HG03342 (cell line): ENCODE results near the gene SMAD3.

ENCODE experiments used
- ATAC-seq: cut with Tn5 transposase; IDR thresholded peaks from one replicate; pipeline ENCODE4 v1.9.1; 2021; ENCODE audit warnings: mild to moderate bottlenecking, moderate library complexity; ENCODE audit not compliant: unreplicated experiment

The SMAD3 gene

DNA sequence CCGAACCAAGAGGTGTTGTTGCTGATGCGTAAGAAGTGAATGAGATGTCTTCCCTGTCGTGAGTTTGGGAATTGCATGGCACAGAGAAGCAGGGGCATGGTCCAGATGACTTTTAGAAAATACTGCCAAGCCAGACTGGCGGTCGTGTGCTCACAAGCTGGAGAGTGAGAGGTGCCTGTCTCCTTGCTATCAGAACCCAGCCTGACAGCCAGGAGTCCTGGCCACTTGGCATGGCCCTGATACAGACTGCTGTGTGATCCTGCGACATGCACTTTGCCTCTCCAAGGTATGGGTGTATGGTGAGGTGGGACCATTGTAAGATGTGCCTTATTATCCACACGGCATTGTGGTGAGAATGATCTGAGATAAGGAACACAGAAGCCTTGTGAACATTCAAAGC, 93.0 kb downstream of the SMAD3 start:
- no peak for ATAC-seq

DNA sequence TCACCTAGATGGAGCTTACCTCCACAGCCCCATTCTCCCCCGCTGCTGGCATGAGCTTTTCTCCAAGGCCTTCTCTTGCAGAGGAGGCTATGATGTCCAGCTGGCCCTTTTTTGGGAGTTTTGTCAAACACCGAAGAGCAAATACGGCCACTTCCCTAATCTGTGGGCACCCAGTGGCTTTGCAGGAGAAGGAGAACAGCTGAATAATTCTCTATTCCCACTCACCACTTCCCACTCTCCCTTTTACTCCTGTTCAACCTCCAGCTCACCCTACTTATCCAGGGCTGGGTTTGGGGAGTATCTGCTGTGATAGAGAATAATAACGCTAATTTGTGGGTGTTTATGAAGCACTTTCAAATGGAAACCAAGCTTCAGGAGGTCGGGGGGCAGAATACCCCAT, 96.0 kb downstream of the SMAD3 start:
- no peak for ATAC-seq

DNA sequence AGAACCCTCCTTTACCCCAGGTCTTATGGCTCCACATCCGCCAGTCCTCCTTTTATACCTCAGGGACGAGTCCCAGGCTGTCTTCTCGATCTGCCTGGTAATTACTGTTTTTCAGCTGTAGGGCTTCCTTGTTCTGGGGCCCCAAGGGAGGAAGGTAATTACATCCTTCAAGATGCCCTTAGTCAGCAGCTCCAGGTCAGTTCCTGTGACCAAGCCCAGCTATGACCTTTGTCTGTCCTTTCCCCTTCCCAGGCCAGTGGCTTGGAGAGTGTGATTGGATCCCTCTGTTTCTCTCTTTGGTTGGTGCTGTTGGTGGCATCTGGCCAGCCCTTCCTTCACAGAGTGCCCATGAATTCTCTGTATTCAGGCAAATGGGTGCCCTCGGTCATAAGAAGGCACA, 96.5 kb downstream of the SMAD3 start:
- no peak for ATAC-seq

DNA sequence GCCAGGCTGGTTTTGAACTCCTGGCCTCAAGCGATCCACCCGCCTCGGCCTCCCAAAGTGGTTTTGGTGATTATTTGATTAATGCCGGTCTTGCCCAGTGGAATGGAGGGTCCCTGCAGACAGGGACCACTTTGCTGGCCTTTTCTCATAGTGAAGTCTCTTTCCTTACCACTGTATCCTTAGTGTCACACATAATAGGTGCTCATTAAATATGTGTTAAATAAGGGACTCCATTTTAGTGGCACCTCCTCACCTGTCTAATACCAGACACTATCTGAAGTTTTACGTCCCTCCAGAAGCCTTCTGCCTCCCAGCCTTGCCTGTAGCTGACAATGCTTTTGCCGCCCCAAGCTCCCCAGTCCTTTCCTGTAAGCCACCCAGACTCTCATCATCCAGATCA, 97.8 kb downstream of the SMAD3 start:
- ATAC-seq, result no peak

GRCh38 chr15:67164401-67164791, 99.0 kb downstream of the SMAD3 start:
- no peak for ATAC-seq

DNA sequence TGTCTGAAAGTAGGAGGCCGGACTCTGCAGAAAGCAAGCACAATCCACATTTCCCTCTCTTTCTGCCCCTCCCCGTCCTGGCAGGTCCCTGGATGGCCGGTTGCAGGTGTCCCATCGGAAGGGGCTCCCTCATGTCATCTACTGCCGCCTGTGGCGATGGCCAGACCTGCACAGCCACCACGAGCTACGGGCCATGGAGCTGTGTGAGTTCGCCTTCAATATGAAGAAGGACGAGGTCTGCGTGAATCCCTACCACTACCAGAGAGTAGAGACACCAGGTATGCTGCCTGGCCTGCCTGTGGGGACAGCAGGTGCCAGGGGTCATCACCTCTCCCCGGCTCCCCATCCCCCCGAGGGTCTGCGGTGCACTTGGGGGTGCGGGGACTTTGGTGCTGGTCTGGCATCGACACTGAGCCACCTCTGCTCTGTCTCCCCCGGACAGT, 99.4 kb downstream of the SMAD3 start:
- ATAC-seq, result no peak

DNA sequence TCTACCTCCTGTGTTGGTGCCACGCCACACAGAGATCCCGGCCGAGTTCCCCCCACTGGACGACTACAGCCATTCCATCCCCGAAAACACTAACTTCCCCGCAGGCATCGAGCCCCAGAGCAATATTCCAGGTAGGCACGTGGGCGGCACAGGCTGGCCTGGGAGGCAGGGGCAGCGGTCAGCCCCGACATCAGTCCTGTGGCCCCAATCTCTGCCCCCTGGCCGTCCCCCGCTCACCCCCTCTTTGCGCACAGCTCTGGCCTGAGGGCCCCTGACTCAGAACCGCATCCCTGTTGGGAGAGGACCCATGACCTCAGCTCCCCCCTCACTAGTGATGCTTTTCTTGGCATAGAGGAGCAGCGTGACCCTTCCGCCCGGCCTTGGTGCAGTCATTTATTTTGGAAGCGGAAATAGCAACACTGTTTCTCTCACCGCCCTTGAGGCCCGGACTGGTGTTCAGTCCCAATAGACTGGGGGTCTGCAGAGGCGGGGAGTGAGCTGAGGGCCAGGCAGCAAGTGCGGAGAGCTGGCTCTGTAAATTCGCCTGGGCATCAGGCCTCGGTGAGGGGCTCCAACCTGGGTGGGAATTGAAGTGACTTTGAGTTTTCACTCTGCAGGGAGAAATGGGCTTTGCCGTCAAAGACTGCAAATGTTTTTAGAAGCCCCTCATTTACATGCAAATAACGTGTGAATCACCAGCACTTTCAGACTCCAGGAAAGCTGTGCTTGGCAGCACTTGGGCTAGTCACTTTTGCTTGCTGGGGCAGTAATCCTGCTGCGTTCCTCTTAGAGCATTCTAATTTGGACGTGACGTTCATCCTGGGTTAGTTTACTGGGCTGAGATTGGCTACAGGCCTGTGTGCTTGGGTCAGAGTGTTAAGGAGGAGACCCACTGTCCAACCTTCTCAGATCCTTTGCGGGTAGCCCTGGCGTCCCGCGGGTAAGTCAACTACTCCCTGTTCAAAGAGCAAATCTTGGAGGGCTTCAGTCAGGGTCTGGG, 100.2 kb downstream of the SMAD3 start:
- no peak for ATAC-seq

- no peak for ATAC-seq
Measured at GRCh38 chr15:67166280-67167009, 101.0 kb downstream of the SMAD3 start.

- ATAC-seq, result no peak
Measured at GRCh38 chr15:67167091-67167490, 101.7 kb downstream of the SMAD3 start.

DNA sequence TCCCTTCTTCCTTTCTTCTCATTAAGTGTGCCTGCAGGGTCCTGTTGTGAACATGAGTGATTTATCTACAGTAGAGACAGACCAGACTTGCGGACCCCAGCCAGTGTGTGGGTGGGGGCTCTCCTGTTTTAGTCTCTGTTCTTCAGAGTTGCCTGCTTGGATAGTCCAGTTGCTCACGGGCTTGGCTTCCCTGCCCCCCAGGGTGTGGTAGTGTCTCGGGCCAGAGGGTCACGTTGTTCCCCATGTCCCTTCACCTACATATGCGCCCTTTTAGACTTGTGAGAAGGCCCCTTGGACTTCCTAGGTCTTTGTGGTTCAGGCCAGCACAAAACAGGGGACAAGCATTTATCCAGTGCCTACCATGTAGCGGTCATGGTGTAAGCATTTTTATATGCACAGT, 103.3 kb downstream of the SMAD3 start:
- ATAC-seq, result no peak

- ATAC-seq, result no peak
Measured at GRCh38 chr15:67170143-67170925, 104.9 kb downstream of the SMAD3 start.

- ATAC-seq, result no peak
Measured at GRCh38 chr15:67171471-67171870, 106.1 kb downstream of the SMAD3 start.

- ATAC-seq, result no peak
Measured at GRCh38 chr15:67172172-67172571, 106.8 kb downstream of the SMAD3 start.

- ATAC-seq, result no peak
Measured at GRCh38 chr15:67173005-67173404, 107.6 kb downstream of the SMAD3 start.

DNA sequence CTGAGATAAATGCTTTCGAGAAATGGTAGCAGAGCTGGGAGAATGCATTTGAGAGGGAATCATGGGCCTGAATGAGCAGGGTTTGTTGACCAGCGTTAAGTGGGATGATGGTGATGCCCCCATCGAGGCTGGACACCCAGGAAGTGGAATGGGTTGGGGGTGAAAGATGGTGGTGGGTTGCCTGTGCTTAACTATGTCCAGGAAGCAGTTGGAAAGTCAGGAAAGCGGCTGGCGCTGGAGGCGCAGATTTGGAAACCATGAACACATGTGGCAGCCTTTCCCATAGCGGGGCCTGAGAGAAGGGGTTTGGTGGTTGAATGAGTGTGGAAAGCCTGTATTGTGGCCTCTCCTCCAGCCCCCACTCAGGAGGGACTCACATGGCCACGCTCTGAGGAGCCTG, 108.4 kb downstream of the SMAD3 start:
- ATAC-seq, result no peak

DNA sequence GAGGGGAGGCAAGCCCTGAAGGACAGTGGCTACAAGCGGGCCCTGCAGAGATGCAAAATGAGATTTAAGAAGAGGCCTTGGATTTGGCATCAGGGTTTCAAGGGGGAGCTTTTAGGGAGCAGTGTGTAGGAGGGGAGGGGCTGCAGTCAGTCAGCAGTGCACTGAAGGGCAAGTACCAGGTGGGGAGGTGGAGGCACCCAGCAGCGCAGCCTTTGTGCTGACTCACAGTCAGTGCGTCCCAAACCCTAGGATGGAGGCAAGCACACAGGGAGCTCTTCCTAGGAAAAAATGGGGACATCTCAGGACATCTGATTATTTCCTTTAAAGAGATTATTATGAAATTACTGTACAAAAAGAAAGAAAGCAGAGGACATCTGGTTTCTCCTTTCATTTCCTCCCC, 109.0 kb downstream of the SMAD3 start:
- no peak for ATAC-seq

DNA sequence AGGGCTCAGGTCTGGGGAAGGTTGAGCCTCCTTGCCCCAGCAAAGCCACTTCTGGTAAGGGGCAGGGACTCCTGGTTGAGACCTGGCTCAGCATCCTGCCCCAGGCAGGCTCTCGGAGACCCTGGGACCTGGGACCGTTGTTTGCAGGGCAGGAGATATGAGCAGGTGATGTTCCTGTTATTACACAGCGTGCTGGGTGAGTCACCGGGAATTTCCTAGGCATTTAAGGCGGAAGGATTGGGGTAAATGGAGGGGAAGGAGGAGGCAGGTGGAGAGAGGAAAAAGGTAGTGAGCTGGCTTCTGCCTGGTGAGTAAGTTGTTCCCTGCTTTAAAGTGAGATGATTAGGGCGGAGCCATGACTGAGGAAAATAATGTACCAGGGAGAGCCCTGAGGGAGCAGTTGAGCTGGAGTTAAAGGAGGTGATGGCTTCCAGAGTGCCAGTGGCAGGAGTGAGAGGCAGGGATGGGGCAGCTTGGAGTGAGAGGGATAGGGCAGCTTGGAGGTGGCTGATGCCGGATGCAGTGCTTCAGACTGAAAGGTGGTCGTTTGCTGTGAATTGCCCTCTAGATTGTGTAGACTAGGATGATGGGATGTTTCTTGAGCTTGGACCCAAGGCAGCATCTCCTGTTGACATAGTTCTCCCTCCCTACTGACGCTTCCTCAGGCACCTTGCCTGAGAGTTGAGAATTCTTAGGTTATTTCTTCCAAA, 109.6 kb downstream of the SMAD3 start:
- ATAC-seq, result no peak

- ATAC-seq, result no peak
Measured at GRCh38 chr15:67175643-67176071, 110.3 kb downstream of the SMAD3 start.

GRCh38 chr15:67176195-67176971, 111.0 kb downstream of the SMAD3 start:
- no peak for ATAC-seq

GRCh38 chr15:67177752-67178151, 112.3 kb downstream of the SMAD3 start:
- no peak for ATAC-seq
